GM12878 (cell line): ENCODE results near the gene RAB11FIP2. TPM values are rescaled to one million over a fixed set of nuclear protein-coding genes. Genes with fewer than 3 reads are reported as not detected.

Experiments
- ATAC-seq: fragments of 200-7000 bp; cut with Tn5 transposase; 3 replicates; pipeline ENCODE4 v1.9.1; 2020; ENCODE audit warnings: mild to moderate bottlenecking, moderate library complexity
- BruUV-seq: library from RNA; stranded (reverse); fragments of 400-500 nt; replicated peaks from 2 replicates; lab custom pipeline; 2021; lab: Mats Ljungman, UMichigan
- CTCF ChIA-PET: fragments of 300-600 bp; sonication (Branson Sonifier 250); formaldehyde crosslinking; extraction: SDS; loops from one replicate; lab custom pipeline; 2021; ENCODE audit warnings: inconsistent platforms; lab: Yijun Ruan, JAX
- POLR2A ChIA-PET: fragments of 350-600 bp; formaldehyde crosslinking; extraction: SDS; loops from one replicate; lab custom pipeline; 2021; ENCODE audit warnings: inconsistent platforms; lab: Charles Lee
- RAD21 ChIA-PET: fragments of 300-600 bp; sonication (Branson Sonifier 250); formaldehyde crosslinking; loops from one replicate; lab custom pipeline; 2023; ENCODE audit warnings: antibody characterized with exemption; ENCODE audit not compliant: unreplicated experiment; lab: Charles Lee
- SMC1A ChIA-PET: fragments of 300-600 bp; sonication (Branson Sonifier 250); formaldehyde crosslinking; loops from one replicate; lab custom pipeline; 2023; ENCODE audit not compliant: unreplicated experiment, uncharacterized antibody; lab: Charles Lee
- DNase-seq: peaks from one replicate; pipeline ENCODE4 v3.0.0-alpha.2; 2011; ENCODE audit warnings: low read depth, low spot score
- FAIRE-seq: peaks from 3 replicates; lab custom pipeline; 2011; peaks lifted over from hg19 to GRCh38; lab: Jason Lieb, UNC
- H2AFZ ChIP-seq: 2 replicates; pipeline ENCODE4 v1.6.0; 2011; ENCODE audit warnings: low read depth, low read length, control low read depth; ENCODE audit not compliant: control insufficient read depth
- H3K27ac ChIP-seq: 2 replicates; pipeline ENCODE4 v1.5.1; 2011; ENCODE audit warnings: control low read depth; ENCODE audit not compliant: control insufficient read depth, insufficient read depth
- H3K27me3 ChIP-seq, 2 experiments: replicated peaks in 1 of 2; 2 replicates each; pipeline versions ENCODE4 v1.6.0 to v1.6.1; 2011; ENCODE audit warnings: low read length in 1 of 2; ENCODE audit not compliant: control insufficient read depth in 2 of 2, insufficient read depth in 2 of 2
- H3K36me3 ChIP-seq, 2 experiments: 2 replicates each; pipeline ENCODE4 v1.5.1; 2011; ENCODE audit warnings: low read length in 1 of 2; ENCODE audit not compliant: control insufficient read depth in 2 of 2, insufficient read depth in 2 of 2
- H3K4me1 ChIP-seq: 2 replicates; pipeline ENCODE4 v1.6.1; 2011; ENCODE audit warnings: mild to moderate bottlenecking, low read length, moderate library complexity, mixed read lengths; ENCODE audit not compliant: control insufficient read depth, insufficient read depth
- H3K4me2 ChIP-seq: 2 replicates; pipeline ENCODE4 v1.6.0; 2011; ENCODE audit warnings: control low read depth; ENCODE audit not compliant: control insufficient read depth, insufficient read depth
- H3K4me3 ChIP-seq: fragments of 200-600 bp; sonication (generic); 2 replicates; pipeline ENCODE4 v1.5.1; 2016
- H3K79me2 ChIP-seq: 2 replicates; pipeline ENCODE4 v1.6.0; 2011; ENCODE audit warnings: low read length; ENCODE audit not compliant: control insufficient read depth, insufficient read depth
- H3K9ac ChIP-seq: 2 replicates; pipeline ENCODE4 v1.8.0; 2011; ENCODE audit warnings: low read length, control low read depth, mixed read lengths; ENCODE audit not compliant: control insufficient read depth, insufficient read depth
- H3K9me3 ChIP-seq: replicated peaks from 3 replicates; pipeline ENCODE4 v1.5.1; 2011; ENCODE audit warnings: mild to moderate bottlenecking, low read length; ENCODE audit not compliant: control insufficient read depth, insufficient read depth
- H4K20me1 ChIP-seq: 2 replicates; pipeline ENCODE4 v1.6.0; 2011; ENCODE audit not compliant: control insufficient read depth, insufficient read depth
- HCFC1 ChIP-seq: fragments of 150-350 bp; IDR thresholded peaks from 2 replicates; pipeline ENCODE4 v1.6.1; 2014; ENCODE audit warnings: low read length
- IKZF1 ChIP-seq: fragments of 450-650 bp; conservative IDR thresholded peaks from 2 replicates; pipeline ENCODE4 v1.6.1; 2017; ENCODE audit warnings: antibody characterized with exemption, mild to moderate bottlenecking
- MTA2 ChIP-seq: fragments of 450-650 bp; IDR thresholded peaks from 2 replicates; pipeline ENCODE4 v1.6.1; 2016; ENCODE audit warnings: low read depth, mild to moderate bottlenecking, moderate library complexity
- WGBS: methylation state at CpG from one replicate; pipeline ENCODE4 v1.1.6; 2016; ENCODE audit warnings: low lambda C conversion rate; ENCODE audit not compliant: insufficient replicate concordance, insufficient coverage; ENCODE audit errors: missing lambda C conversion rate; 5-methylcytosine and 5-hydroxymethylcytosine counted together
- in situ Hi-C: fragments of 300-500 bp; cut with MboI; formaldehyde crosslinking; loops from 9 replicates; pipeline ENCODE4 v1.14.3; 2018; ENCODE audit warnings: mixed read lengths
- intact Hi-C: fragments of 100-400 bp; cut with micrococcal nuclease; formaldehyde crosslinking; loops from one replicate; pipeline ENCODE4 v1.14.2; 2022; ENCODE audit not compliant: unreplicated experiment
- polyA plus RNA-seq, 11 experiments: library from polyadenylated mRNA; depleted of rRNA in 4 of 11; unstranded in 6 of 11; stranded (reverse) in 5 of 11; fragments of >200 nt; fragmentation: Nextera tagmentation in 4 of 11; fragmentation: Illumina TruSeq in 1 of 11; extraction: Ambion mirVana in 4 of 11; extraction: Trizol in 1 of 11; gene quantifications; 1 replicate in 1 of 11; 2 replicates in 10 of 11; pipeline versions ENCODE4 v1.2.1 to v1.2.3, GENCODE V29; 2011 to 2016; ENCODE audit warnings: inconsistent platforms in 2 of 11, missing spikeins in 2 of 11, low read depth in 1 of 11
- total RNA-seq, 4 experiments: library from RNA; depleted of rRNA in 3 of 4; stranded (reverse); fragments of >200 nt in 3 of 4; fragmentation: Illumina TruSeq in 1 of 4; extraction: Trizol in 1 of 4; gene quantifications; 2 replicates each; pipeline versions ENCODE4 v1.2.1 to v1.2.3, GENCODE V29; 2013 to 2021
- TF ChIP-seq, protein P1 (sequence below): IDR thresholded peaks from 2 replicates; pipeline ENCODE4 v1.6.1; 2012; ENCODE audit warnings: mild to moderate bottlenecking, low read depth, low read length

RAB11FIP2 gene
- total and polyA plus RNA-seq, 10 of the 15 experiments (the other 5 are each of a cell fraction or from before 2014, with no cell fraction given) = 1.8 to 16.7 (median 4.3) TPM

DNA sequence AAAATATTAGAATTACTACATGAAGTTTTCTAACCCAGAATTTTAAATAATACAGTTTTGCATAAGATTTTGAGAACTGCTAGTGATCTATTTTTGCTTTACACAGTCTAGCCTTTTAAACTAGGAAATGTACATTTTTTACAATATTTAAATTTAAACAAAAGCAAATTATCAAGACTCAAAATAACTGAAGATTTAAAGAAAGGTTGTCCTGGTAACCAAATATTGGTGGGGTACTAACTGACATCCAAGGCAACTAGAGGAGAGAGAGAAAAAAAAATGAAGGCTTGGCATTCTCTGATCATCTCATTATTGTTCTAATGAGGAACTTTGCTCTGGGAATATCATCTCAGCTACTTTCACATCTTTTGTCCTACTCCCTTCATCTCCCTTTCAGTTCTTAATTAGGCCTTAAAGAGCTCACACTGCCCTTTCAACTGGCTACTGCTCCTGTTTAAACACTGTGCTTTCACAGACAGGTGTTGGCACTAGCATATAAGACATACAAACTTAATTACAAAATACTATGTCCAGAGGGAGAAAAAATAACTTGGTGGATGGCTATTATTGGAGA, 33.7 kb downstream of the RAB11FIP2 start:
- no peak overlapping the region for H3K4me2 ChIP-seq
- ChIA-PET CTCF (no interaction called here), POLR2A (no interaction called here), RAD21 (no interaction called here), SMC1A (interaction anchor here (2.4 kb wide), 1 partner anchor 15 kb away, joined by 7 read pairs; no protein-coding TSS in a partner anchor)
- H3K36me3 ChIP-seq = peaks cover 0 to 4% of the 10 kb centered on the region in 2 experiments; a peak in 1 of 4 replicates
- no peaks in the 10 kb centered on the region for H3K27me3 ChIP-seq
- ATAC-seq (peak; percentile 44), FAIRE-seq (peak; percentile 71), DNase-seq (no peak)
- no peaks in the 10 kb centered on the region for H3K9me3 ChIP-seq
- in situ Hi-C loops = no loop called here
- intact Hi-C loops = no loop called here
- no TSS peak for BruUV-seq
- no peak overlapping the region for H3K4me3 ChIP-seq
- H2AFZ ChIP-seq = no peak overlapping the region
- H3K79me2 ChIP-seq = no peaks in the 10 kb centered on the region
- H3K4me1 ChIP-seq = no peaks in the 10 kb centered on the region
- TF ChIP-seq MTA2 = peak; percentile 83
- TF ChIP-seq IKZF1 = no peak
- TF ChIP-seq HCFC1 = no peak
- no peaks in the 10 kb centered on the region for H4K20me1 ChIP-seq
- no peak overlapping the region for H3K9ac ChIP-seq
- no peak overlapping the region for H3K27ac ChIP-seq

DNA sequence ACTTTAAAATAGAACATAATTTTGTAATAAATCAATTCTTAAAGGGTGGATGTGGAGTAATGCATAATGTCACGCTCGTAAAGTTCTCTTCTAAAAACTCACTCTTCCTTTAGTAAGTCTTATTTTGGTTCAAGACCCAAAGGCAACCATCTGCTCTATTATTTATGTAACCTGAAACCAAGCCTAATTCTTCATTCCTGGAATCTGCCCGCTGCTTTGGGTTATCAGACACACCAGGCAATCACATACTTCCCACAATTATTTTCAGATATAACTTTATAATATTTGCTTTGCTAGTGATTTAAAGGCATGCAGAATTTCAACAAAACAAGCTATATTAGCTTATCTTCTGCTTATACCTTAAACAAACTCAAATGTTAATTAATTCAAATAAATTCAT, 39.0 kb downstream of the RAB11FIP2 start:
- Histone ChIP-seq H2AFZ (no peak overlapping the region), H3K4me2 (no peak overlapping the region), H3K4me1 (no peaks in the 10 kb centered on the region), H3K4me3 (no peak overlapping the region), H4K20me1 (no peaks in the 10 kb centered on the region), H3K27me3 (no peaks in the 10 kb centered on the region), H3K79me2 (no peaks in the 10 kb centered on the region), H3K27ac (no peak overlapping the region), H3K9me3 (no peaks in the 10 kb centered on the region), H3K9ac (no peak overlapping the region), H3K36me3 (no peaks in the 10 kb centered on the region)
- TF ChIP-seq, protein P1, sequence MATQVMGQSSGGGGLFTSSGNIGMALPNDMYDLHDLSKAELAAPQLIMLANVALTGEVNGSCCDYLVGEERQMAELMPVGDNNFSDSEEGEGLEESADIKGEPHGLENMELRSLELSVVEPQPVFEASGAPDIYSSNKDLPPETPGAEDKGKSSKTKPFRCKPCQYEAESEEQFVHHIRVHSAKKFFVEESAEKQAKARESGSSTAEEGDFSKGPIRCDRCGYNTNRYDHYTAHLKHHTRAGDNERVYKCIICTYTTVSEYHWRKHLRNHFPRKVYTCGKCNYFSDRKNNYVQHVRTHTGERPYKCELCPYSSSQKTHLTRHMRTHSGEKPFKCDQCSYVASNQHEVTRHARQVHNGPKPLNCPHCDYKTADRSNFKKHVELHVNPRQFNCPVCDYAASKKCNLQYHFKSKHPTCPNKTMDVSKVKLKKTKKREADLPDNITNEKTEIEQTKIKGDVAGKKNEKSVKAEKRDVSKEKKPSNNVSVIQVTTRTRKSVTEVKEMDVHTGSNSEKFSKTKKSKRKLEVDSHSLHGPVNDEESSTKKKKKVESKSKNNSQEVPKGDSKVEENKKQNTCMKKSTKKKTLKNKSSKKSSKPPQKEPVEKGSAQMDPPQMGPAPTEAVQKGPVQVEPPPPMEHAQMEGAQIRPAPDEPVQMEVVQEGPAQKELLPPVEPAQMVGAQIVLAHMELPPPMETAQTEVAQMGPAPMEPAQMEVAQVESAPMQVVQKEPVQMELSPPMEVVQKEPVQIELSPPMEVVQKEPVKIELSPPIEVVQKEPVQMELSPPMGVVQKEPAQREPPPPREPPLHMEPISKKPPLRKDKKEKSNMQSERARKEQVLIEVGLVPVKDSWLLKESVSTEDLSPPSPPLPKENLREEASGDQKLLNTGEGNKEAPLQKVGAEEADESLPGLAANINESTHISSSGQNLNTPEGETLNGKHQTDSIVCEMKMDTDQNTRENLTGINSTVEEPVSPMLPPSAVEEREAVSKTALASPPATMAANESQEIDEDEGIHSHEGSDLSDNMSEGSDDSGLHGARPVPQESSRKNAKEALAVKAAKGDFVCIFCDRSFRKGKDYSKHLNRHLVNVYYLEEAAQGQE = no peak
- WGBS = 84% methylated on average over 3 of the region's 3 CpGs
- ATAC-seq (no peak), DNase-seq (no peak), FAIRE-seq (no peak)
- SMC1A ChIA-PET = no interaction called here
- CTCF ChIA-PET = no interaction called here
- RAD21 ChIA-PET = interaction anchor here (0.9 kb wide), 1 partner anchor 34 kb away, joined by 3 read pairs; no protein-coding TSS in a partner anchor
- no TSS peak for BruUV-seq
- POLR2A ChIA-PET = no interaction called here
- intact Hi-C loops = no loop called here
- in situ Hi-C loops = no loop called here
